HG03095 (cell line): ENCODE results near the gene UBE2I.
"Not testable (repeated sequence)": the region's sequence is repeated elsewhere in the genome, so short reads cannot be mapped to it uniquely, and the experiment has no call there.

ENCODE experiments used
- ATAC-seq: cut with Tn5 transposase; IDR thresholded peaks from one replicate; pipeline ENCODE4 v1.9.1; 2021; ENCODE audit warnings: moderate library complexity; ENCODE audit not compliant: unreplicated experiment

Gene UBE2I

DNA sequence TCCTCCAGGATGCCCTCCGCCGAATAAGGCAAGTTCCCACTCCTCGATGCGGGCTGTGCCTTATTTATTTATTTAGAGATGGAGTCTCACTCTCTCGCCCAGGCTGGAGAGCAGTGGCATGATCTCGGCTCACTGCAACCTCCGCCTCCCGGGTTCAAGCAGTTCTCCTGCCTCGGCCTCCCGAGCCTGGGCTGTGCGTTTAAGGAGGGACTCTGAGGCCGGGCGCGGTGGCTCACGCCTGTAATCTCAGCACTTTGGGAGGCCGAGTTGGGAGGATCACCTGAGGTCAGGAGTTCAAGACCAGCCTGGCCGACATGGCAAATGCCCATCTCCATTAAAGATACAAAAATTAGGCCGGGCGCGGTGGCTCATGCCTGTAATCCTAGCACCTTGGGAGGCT, 18.7 kb downstream of the UBE2I start:
- not testable (repeated sequence) for ATAC-seq

DNA sequence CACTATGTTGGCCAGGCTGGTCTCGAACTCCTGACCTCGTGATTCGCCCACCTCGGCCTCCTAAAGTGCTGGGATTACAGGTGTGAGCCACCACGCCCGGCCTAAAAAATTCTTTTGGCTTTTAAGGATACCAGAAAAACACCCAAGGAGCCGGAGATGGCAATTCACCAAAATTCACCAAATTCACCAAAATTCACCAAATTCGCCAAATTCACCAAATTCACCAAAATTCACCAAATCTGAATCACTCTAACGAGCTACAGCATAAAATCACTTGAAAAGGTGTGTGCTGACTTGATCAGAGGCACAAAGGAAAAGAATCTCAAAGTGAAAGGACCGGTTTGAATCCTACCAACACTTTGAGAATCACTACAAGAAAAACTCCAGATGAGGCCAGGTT, 19.5 kb downstream of the UBE2I start:
- ATAC-seq, result not testable (repeated sequence)

DNA sequence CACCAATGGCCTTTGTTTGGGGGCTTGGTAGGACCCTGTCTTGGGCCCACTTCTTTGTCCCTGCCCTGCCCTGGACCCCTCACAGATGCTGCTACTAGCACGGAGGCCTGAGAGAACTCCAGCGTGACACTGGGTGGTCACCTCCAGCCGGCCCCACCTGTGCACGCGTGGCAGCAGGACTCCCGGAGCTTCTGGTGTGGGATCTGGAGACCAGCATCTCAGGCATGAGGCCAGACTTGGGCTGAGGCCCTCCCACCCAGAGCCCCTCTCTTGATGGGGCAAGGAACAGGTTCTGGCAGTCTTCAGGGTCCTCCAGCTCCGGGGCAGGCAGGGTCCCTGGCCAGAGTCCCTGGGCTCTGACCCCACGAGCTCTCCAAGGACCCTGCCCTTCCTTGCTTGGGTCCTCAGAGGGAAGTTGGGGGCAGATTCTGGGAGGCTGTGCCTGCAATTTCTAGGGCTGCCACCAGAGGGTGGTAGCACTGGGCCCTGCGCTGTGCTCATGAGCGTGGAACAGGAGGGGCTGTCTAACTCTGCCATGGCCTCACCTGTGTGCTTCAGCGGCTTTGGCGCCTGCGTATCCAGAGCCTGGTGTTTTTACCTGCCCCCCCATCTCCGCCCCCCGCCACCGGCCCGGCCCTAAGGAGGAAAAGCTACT, 21.0 kb downstream of the UBE2I start:
- ATAC-seq, result no peak

DNA sequence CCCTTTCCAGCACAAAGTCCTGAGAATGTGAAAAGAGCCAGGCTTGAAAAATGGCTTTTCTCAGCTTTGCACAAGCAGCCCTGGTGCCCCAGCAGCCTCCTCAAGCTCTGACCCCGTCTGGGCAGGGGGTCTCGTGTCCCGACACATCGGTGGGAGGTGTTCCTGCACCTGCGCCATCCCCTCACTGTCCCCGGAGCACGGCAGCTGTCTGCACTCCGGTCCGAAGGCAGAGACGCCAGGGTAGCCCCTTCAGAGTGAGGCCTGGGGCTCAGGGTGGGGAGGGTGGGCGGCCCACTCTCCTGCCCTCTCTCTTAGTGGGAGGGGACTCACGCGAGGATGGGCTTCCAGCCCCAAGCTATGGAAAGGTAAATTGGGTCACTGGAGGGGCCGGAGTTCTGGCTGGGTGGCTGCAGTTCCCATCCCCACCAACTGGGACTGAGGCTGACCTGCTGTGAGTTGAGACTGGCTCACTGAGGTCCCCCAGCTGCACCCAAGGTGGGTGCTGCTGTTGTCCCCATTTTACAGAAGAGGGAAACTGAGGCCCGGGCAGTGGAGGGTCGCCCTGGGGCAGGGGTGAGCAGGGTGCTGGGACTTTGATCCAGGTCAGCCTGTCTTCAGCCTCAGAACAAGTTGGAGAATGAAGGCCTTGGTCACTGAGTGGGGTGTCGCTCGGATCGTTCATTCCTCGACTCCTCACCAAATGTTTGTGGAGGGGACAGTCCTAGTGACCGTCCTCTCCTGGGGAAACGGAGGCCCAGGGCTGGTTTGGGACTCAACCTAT, 21.7 kb downstream of the UBE2I start:
- ATAC-seq, result no peak

DNA sequence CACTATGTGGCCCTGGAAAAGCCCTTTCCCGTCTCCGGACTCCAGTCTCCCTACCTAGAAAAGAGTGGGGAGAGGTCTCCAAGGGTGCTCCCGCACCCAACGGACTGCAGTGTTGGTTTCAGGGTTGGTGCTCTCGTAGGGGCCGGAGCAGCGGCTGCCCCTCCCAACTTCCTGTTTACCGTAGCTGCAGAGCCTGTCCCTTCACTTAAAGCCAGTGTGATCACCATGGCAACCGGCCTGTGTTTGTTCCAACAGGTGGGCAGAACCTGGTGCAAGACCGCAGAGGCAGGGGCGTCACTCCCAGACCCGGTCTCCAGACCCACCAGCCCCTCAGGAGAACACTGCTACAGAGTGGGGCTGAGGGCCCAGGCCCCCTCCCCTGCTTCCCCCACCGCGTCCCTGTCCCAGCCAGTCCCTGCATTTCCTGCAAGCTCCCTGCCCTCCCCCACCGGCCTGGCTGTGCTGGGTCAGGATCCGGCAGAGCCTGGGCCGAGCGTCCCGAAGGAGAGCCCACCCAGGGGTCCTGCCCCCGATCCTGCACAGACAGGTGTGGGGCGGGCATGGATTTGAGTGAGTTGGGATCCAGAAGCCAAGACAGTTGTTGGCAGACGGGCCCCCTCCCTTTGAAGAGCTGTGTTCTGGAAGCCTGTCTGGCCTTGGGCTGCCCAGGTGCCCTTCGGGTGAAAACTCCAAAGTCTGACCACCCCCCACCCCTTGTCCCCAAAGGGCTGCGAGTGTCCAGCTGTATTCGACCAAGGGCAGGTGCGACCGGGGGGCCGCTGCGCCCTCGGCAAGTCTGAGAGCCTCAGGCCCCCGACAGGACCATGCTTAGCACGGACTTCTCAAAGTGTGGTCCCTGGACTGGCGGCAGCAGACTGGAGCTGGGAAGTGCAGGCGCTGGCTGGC, 22.5 kb downstream of the UBE2I start:
- ATAC-seq, result no peak

DNA sequence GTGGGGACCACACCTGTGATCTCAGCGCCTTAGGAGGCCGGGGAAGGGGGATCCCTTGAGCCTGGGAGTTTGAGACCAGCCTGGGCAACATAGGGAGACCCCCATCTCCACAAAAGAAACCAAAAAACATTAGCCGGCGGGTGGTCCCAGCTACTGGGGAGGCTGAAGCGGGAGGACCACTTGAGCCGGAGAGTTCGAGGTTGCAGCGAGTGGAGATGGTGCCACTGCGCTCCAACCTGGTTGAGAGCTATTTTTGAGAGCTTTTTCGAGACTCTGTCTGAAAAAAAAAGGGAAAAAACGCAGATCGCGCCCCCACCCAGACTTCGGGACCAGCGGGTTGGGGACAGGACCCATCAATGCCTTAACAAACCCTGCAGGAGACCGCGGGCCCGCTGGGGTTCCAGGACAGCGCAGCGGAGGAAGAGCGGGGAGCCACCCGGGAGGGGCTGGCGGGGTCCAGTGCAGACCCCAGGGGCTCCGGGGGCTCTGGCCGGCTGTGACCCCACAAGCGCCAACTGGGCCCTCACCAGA, 23.2 kb downstream of the UBE2I start:
- ATAC-seq, result no peak

DNA sequence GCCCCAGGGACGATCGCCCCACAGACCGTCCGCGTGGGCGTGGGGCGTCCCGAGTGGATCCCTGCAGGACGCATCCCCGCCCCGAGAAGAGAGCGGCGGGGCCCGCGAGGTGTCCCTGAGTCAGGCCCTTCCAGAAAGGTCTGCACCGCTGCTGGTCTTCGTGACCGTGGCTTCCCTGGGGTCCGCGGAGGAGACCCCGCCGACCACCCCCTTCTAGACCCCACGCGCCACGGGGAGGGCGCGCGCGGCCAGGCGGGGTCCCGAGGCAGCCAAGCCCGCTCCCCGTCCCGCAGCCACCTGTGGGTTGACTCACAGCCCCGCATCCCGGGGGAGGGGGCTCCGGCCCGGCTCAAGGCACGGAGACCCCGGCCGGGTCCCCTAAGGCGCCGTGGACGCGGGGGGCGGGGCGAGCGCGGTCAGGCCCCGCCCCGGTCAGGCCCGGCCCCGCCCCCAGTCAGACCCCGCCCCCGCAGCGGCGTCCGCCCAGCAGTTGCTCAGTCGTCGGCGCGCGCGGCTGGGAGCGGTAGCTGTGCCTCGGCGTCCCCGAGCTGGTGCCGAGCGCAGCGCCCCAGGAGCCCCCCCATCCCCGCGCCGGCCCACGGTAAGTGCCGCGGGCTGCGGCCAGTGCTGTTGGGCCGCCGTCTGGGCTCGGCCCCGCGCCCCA, 23.8 kb downstream of the UBE2I start, which contains the start of gene BAIAP3:
Gene BAIAP3 (plus strand): TSS at position 497 of the 664 bp plus-strand sequence. CDS start 4,905 bp downstream, outside the sequence.
- ATAC-seq, result no peak

DNA sequence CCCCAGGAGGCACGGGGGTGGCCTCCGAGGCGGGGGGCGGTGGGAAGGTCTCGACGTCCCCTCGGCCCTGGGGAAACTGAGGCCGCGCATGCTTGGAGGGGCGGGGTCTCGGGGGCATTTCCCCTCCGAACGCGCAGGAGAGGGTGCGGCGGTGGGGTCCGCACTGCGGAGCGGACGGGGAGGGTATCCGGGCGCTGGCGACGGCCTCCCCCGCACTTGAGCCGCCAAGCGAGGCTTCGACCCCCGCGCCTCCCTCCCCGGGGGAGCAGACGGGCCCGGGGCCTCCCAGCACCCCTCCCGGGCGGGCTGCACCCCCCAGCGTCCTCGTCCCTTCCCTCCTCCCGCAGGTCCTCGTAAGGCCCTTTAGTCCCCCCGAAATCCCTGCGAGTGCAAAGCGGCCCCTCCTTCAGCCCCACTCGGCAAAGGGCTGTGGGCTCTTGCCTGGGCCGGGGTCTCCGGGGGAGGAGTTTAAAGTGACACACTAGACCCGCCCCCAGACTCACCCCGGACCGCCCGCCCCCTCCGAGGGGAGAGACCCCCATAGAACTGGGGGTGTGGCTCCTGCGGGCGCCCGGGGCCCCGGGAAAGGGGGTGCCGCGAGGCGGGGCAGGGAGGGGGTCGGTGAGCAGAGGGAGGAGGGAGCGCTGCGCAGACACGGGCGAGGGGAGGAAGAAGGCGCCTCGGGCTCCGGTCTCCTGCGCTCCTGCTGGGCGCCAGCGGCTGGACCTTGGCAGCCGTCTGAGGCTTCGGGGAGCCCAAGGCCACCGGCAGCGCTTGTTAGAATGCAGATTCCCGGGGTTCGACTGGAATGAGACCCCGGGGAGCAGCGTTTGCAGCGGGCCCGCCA, 24.6 kb downstream of the UBE2I start:
- no peak for ATAC-seq

DNA sequence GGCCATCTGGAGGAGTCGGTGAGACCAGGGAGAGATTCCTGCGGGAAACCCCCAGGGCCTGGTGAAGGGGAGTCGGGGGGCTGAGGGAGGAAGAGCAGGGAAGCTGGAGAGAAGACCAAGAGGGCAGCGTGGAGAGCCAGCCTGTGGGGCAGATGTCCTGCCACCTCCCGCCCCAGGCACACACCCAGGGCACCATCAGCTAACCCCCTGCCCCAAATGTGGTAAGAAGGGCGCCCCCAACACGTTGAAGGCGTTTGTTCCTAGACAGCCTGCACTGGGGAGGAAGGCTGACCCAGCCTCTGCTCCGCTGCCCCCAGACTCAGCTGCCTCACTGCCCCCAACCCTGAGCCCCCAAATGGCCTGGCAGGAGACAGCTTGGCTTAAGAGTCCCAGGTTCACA, 25.3 kb downstream of the UBE2I start:
- no peak for ATAC-seq

DNA sequence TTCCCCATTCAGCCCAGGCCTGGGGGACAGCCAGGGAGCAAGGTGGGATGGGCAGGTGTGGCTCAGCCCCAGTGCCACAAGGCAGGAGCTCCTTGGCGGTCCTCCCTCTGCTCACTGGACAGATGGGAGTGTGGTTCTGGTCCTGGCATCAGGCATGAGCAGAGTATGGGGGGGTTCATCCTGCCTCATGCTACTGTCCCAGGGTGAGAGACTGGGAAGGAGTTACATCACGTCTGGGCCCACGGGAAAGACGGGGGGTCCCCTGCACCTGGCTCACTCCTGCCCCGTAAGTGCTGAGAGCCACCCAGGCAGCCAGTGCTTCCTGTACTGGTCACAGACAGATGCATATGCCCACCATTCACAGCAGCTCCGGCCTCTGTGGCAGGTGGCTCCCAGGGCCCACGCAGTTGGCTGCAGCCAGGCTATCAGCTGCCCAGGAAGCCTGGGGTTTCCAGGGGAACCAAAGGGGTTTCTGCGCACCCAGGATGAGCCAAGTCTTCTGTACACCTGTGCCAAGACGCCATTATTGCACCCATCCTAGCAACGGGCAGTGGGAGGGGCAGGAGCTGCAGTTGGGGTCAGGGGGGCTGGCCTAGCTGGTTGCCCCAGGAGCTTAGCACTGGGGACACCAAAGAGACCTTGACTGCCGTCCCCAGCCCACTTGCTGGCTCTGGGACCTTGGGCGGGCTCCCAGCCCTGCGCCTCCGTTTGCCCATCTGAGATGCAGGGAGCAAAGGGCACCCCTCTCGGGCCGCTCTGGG, 26.0 kb downstream of the UBE2I start:
- ATAC-seq, result no peak

DNA sequence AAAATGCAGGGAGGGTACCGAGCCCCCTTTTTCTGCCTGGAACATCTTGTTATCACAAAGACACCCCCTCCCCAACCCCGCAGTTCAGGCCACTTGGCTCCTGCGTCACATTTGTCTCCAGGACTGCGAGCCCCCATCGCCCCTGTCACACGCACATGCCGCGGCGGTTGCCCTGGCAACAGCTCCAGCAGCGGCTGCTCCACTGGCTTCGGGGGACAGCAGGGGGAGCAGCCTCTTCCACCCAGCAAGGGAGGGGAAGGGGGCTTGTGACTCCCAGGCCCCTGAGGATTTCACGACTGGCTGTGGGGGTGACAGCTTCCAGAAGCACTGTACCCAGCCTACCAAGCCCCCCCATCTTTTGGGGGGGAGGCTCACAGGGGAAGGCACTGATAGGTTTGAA, 26.6 kb downstream of the UBE2I start:
- no peak for ATAC-seq

DNA sequence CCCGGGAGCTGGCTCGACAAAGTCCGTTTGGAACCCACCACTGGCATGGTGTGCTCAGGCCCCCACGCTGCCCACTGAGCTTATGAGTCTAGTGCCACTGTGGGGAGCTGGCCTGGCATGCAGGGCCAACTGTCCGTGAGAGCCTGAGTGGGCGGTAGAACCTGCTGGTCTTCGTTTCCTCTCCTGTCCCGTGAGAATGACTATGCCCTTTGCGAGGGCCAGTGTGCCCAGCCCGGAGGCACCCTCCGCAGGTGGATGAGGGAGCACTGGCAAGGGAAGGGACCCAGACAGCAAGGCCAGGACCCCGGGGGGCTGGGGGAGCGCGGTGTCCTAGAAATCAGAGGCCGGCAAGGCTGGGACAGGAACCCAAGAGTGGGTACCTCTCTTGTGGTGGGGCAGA, 27.2 kb downstream of the UBE2I start:
- ATAC-seq, result no peak

DNA sequence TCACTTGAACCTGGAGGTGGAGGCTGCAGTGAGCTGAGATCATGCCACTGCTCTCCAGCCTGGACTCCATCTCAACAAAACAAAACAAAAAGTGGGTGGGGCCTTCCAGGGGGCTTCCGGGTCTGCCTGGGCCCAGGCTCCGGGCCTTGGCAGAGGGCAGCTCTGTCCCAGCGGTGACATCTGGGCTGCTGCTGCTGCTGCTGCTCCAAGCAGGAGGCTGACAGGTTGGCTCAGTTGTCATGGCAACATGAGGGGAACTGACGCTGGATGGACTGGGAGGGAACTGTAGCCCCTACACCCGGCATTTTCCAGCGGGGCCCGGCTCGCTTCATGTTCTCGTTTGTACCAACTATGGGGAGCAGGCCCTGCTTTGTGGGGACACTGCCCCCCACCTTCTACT, 28.1 kb downstream of the UBE2I start:
- ATAC-seq, result no peak

DNA sequence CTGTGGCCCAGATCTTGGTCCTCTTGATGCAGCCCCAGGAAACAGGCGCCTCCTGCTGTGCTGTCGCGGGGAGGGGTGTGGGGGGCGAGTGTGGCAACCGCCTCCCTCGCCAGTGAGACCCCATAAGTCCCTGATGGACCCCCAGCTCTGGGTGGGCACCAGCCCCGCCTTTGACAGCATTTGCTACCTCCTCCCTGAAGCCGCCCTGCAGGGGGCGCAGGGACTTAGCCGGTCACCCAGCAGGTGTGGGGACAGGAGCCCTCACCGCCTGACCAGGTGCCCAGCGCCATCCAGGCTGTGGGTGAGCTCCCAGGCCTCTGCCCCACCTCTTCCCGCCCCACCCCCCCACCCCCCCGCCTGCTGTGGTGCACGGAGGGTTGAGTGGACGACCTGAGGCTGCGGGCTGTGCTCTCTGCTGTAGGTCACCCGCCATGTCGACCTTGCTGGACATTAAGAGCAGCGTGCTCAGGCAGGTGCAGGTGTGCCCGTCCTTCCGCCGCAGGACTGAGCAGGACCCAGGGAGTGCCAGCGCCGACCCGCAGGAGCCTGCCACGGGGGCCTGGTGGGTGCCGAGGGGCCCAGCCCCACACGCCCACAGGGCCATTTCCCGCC, 28.8 kb downstream of the UBE2I start:
- ATAC-seq, result no peak

DNA sequence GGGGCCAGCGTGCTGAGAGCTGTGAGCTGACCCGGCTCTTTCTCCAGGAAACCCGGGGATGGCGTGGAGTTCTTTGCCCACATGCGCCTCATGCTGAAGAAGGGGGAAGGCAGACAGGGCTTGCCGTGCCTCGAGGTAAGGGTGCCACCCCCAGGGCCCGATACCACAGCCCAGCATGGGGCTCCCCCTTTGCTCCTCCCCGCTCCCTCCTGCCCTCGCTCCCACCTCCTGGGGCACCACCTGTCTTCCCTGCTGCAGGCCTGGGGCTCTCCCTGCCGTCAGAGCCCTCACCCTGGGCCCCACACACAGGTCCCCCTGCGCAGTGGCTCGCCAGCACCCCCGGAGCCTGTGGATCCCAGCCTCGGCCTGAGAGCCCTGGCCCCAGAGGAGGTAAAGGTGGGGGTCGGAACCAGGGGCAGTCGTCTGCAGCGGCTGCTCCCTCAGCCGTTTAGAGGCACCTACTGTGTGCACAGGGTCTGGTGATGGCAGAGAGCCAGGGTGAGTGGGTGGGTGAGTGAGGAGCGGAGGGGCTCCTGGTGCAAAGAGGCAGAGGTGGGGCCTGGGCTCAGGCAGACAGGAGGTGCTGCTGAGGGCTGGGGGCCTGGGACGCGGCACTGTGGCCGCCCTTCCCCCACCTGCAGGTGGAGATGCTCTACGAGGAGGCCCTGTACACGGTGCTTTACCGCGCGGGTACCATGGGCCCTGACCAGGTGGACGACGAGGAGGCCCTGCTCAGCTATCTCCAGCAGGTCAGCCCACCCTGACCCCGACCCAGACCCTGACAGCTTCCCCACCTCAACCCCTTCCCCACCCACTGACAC, 29.6 kb downstream of the UBE2I start:
- ATAC-seq, result no peak

DNA sequence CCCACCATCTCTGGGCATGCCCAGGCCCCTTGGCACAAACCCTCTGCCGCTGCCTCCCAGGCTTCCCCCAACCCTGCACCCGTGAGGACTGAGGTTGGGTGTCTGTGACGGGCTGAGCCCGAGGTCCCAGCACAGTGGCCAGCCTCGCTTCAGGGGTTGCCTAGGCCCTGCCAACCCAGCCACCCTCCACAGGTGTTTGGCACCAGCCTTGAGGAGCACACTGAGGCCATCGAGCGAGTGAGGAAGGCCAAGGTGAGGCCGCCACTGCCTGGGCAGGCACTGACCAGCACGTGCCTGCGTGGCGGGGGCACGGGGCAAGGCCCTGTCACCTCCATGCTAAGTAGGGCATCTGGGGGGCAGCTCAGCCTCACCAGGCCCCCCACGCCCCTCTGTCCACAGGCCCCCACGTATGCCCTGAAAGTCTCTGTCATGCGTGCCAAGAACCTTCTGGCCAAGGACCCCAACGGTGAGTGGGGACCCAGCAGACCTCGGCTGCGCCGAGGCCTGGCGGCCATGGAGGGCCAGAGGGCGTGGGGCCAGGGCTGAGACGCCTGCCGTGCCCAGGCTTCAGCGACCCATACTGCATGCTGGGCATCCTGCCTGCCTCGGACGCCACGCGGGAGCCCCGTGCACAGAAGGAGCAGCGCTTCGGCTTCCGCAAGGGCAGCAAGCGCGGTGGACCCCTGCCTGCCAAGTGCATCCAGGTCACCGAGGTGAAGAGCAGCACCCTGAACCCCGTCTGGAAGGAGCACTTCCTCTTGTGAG, 31.5 kb downstream of the UBE2I start:
- ATAC-seq, result no peak
